Endothelial cell of umbilical vein (primary cell): ENCODE results near the gene SPPL2C. TPM values are rescaled to one million over a fixed set of nuclear protein-coding genes. Genes with fewer than 3 reads are reported as not detected.

Experiments used
- BruUV-seq: library from RNA; stranded (reverse); fragments of 400-500 nt; replicated peaks from 2 replicates; lab custom pipeline; 2021; lab: Mats Ljungman, UMichigan
- CTCF ChIA-PET: fragments of 300-600, 350-600 bp; sonication (Branson Sonifier 250); formaldehyde crosslinking; loops from one replicate; lab custom pipeline; 2021; ENCODE audit warnings: antibody characterized with exemption, inconsistent platforms; lab: Charles Lee
- POLR2A ChIA-PET: fragments of 300-600, 350-600 bp; sonication (Branson Sonifier 250); formaldehyde crosslinking; loops from one replicate; lab custom pipeline; 2021; ENCODE audit warnings: antibody characterized with exemption, inconsistent platforms; lab: Charles Lee
- DNase-seq: peaks from one replicate; pipeline ENCODE4 v3.0.0-alpha.2; 2011; ENCODE audit warnings: low read depth, low spot score
- FAIRE-seq: peaks from 2 replicates; lab custom pipeline; 2011; peaks lifted over from hg19 to GRCh38; lab: Jason Lieb, UNC
- H2AFZ ChIP-seq: 2 replicates; pipeline ENCODE4 v1.6.0; 2012; ENCODE audit warnings: low read depth, low read length, control low read depth, inconsistent platforms
- H3K27ac ChIP-seq: 2 replicates; pipeline ENCODE4 v1.5.1; 2011; ENCODE audit warnings: low read depth, mild to moderate bottlenecking, control low read depth, low read length, moderate library complexity; ENCODE audit not compliant: insufficient read depth
- H3K27me3 ChIP-seq, 2 experiments: 2 replicates each; pipeline versions ENCODE4 v1.6.0 to v1.6.1; 2011; ENCODE audit warnings: low read length in 2 of 2, mixed read lengths in 1 of 2; ENCODE audit not compliant: control insufficient read depth in 2 of 2, insufficient read depth in 2 of 2
- H3K36me3 ChIP-seq, 2 experiments: 2 replicates in 1 of 2; 3 replicates in 1 of 2; pipeline ENCODE4 v1.5.1; 2011; ENCODE audit warnings: low read length in 2 of 2, mild to moderate bottlenecking in 1 of 2, moderate library complexity in 1 of 2; ENCODE audit not compliant: control insufficient read depth in 2 of 2, insufficient read depth in 2 of 2; ENCODE audit errors: extremely low read depth in 1 of 2
- H3K4me1 ChIP-seq: 3 replicates; pipeline ENCODE4 v1.5.1; 2011; ENCODE audit warnings: mild to moderate bottlenecking, low read length; ENCODE audit not compliant: control insufficient read depth, insufficient read depth; ENCODE audit errors: extremely low read depth
- H3K4me2 ChIP-seq: 2 replicates; pipeline ENCODE4 v1.6.1; 2011; ENCODE audit warnings: low read length, control low read depth, mixed read lengths; ENCODE audit not compliant: insufficient read depth
- H3K4me3 ChIP-seq, 3 experiments: fragments of 200-600 bp in 1 of 3; sonication (generic), shearing (Covaris generic) in 1 of 3; replicated peaks in 1 of 3; 2 replicates each; pipeline ENCODE4 v1.5.1; 2011 to 2016; ENCODE audit warnings: control low read depth in 3 of 3, low read length in 3 of 3, mild to moderate bottlenecking in 2 of 3, inconsistent platforms in 1 of 3, low read depth in 1 of 3, moderate library complexity in 1 of 3; ENCODE audit not compliant: insufficient read depth in 1 of 3
- H3K79me2 ChIP-seq: 2 replicates; pipeline ENCODE4 v1.6.0; 2012; ENCODE audit warnings: low read length, inconsistent platforms; ENCODE audit not compliant: control insufficient read depth, insufficient read depth
- H3K9ac ChIP-seq: replicated peaks from 2 replicates; pipeline ENCODE3; 2011; ENCODE audit warnings: low read length, control low read depth; ENCODE audit not compliant: insufficient read depth; ENCODE audit errors: extremely low read depth
- H3K9me1 ChIP-seq: replicated peaks from 3 replicates; pipeline ENCODE4 v1.6.0; 2011; ENCODE audit warnings: mild to moderate bottlenecking, low read length; ENCODE audit not compliant: control insufficient read depth, insufficient read depth; ENCODE audit errors: extremely low read depth
- H3K9me3 ChIP-seq: replicated peaks from 2 replicates; pipeline ENCODE4 v1.5.1; 2012; ENCODE audit warnings: low read length, inconsistent platforms; ENCODE audit not compliant: control insufficient read depth, insufficient read depth
- H4K20me1 ChIP-seq: replicated peaks from 2 replicates; pipeline ENCODE3; 2011; ENCODE audit warnings: mild to moderate bottlenecking, low read length; ENCODE audit not compliant: control insufficient read depth, insufficient read depth; ENCODE audit errors: extremely low read depth
- CTCF ChIP-seq, 2 donors: IDR thresholded peaks; 1 replicate in 1 of 2; 2 replicates in 1 of 2; pipeline ENCODE4 v1.5.1; 2011; ENCODE audit warnings: low read length in 2 of 2, mild to moderate bottlenecking in 2 of 2, moderate library complexity in 2 of 2, control low read depth in 1 of 2, inconsistent platforms in 1 of 2, low read depth in 1 of 2; ENCODE audit not compliant: insufficient read depth in 1 of 2; ENCODE audit errors: extremely low read depth in 1 of 2
- GATA2 ChIP-seq: IDR thresholded peaks from 2 replicates; pipeline ENCODE4 v1.7.0; 2011; ENCODE audit warnings: low read depth, mild to moderate bottlenecking, moderate library complexity, mixed read lengths, low read length; ENCODE audit not compliant: insufficient read length, insufficient read depth
- JUN ChIP-seq: IDR thresholded peaks from 2 replicates; pipeline ENCODE4 v1.6.1; 2011; ENCODE audit warnings: borderline replicate concordance, low read depth; ENCODE audit not compliant: insufficient read length, insufficient read depth
- POLR2A ChIP-seq: IDR thresholded peaks from 2 replicates; pipeline ENCODE4 v1.6.1; 2012; ENCODE audit warnings: low read depth, mild to moderate bottlenecking, control low read depth, low read length
- POLR2AphosphoS5 ChIP-seq: IDR thresholded peaks from 2 replicates; pipeline ENCODE4 v1.6.1; 2012; ENCODE audit warnings: low read depth, mild to moderate bottlenecking, control low read depth, low read length, moderate library complexity; ENCODE audit not compliant: insufficient read depth
- dilution Hi-C: fragments of 300-500 bp; cut with MboI; formaldehyde crosslinking; loops from one replicate; pipeline ENCODE4 v1.15.0; 2019; ENCODE audit warnings: low sequenced_read_pairs; ENCODE audit not compliant: extremely low pct_ligation_motif_present
- intact Hi-C: fragments of 100-400 bp; cut with micrococcal nuclease; formaldehyde crosslinking; loops from one replicate; pipeline ENCODE4 v1.10.0; 2022
- polyA plus RNA-seq, 4 experiments: library from polyadenylated mRNA; depleted of rRNA in 3 of 4; stranded (reverse) in 3 of 4; unstranded in 1 of 4; fragments of >200 nt; gene quantifications; 2 replicates each; pipeline versions ENCODE4 v1.2.1 to v1.2.3, GENCODE V29; 2011 to 2012; ENCODE audit warnings: missing spikeins in 1 of 4
- total RNA-seq: library from RNA; stranded (reverse); gene quantifications from 2 replicates; pipeline ENCODE4 v1.2.3, GENCODE V29; 2021
- TF ChIP-seq, protein P1 (sequence below): IDR thresholded peaks from 2 replicates; pipeline ENCODE4 v1.6.1; 2011; ENCODE audit not compliant: insufficient read depth, insufficient read length

The SPPL2C gene
- total and polyA plus RNA-seq, 2 donors (not counting 3 experiments of a cell fraction or from before 2014, with no cell fraction given) = not detected

DNA sequence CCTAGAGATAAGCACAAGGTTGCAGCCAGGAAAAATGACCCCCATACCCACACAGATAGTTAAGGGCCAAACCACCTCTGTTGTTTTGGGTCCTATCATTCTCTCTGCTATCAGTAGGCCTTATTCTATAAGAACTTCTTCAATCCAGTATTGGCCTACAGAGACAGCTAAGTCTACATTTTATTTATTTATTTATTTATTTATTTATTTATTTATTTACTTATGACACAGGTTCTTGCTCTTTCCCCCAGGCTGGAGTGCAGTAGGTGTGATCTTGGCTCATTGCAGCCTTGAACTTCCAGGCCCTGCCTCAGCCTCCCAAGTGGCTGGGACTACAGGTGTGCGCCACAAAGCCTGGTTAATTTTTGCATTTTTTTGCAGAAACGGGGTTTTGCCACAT, 42.2 kb downstream of the SPPL2C start:
- no peaks in the 10 kb centered on the region for H3K4me1 ChIP-seq
- CTCF ChIA-PET = interaction anchor here (1.0 kb wide), 1 partner anchor 202 kb away, joined by 3 read pairs; no protein-coding TSS in a partner anchor
- BruUV-seq = no TSS peak
- H3K79me2 ChIP-seq = no peaks in the 10 kb centered on the region
- H3K9me3 ChIP-seq = no peaks in the 10 kb centered on the region
- dilution Hi-C loops (no loop called here), intact Hi-C loops (no loop called here)
- no peaks in the 10 kb centered on the region for H3K9me1 ChIP-seq
- no peak overlapping the region for H3K27ac ChIP-seq
- no peak overlapping the region for H2AFZ ChIP-seq
- peaks cover 1 to 2% of the 10 kb centered on the region in 2 experiments for H3K27me3 ChIP-seq
- H3K4me2 ChIP-seq = no peak overlapping the region
- H3K9ac ChIP-seq = no peak overlapping the region
- H3K36me3 ChIP-seq = no peaks in the 10 kb centered on the region
- no peak for FAIRE-seq
- TF ChIP-seq GATA2 (no peak), CTCF (IDR thresholded peaks at IDR 0.05; ENCODE audit: extremely low read depth in 1 of 2, insufficient read depth in 1 of 2, low read depth in 1 of 2, low read length in 2 of 2) (no peak), POLR2AphosphoS5 (no peak), POLR2A (no peak)
- TF ChIP-seq, protein P1, sequence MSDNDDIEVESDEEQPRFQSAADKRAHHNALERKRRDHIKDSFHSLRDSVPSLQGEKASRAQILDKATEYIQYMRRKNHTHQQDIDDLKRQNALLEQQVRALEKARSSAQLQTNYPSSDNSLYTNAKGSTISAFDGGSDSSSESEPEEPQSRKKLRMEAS = no peak
- POLR2A ChIA-PET = no interaction called here
- H4K20me1 ChIP-seq = no peaks in the 10 kb centered on the region
- no peak for DNase-seq
- H3K4me3 ChIP-seq = no peak overlapping the region

GRCh38 chr17:45888392-45888791, 43.7 kb downstream of the SPPL2C start:
- ChIA-PET CTCF (no interaction called here), POLR2A (no interaction called here)
- no peaks in the 10 kb centered on the region for H3K79me2 ChIP-seq
- BruUV-seq = no TSS peak
- no peak overlapping the region for H3K27ac ChIP-seq
- H3K27me3 ChIP-seq = peaks cover 2 to 4% of the 10 kb centered on the region in 2 experiments
- no peaks in the 10 kb centered on the region for H3K4me1 ChIP-seq
- H3K9me3 ChIP-seq = no peaks in the 10 kb centered on the region
- DNase-seq (no peak), FAIRE-seq (no peak)
- H3K4me3 ChIP-seq = no peak overlapping the region
- no peaks in the 10 kb centered on the region for H3K9me1 ChIP-seq
- intact Hi-C loops (no loop called here), dilution Hi-C loops (no loop called here)
- no peaks in the 10 kb centered on the region for H3K36me3 ChIP-seq
- H4K20me1 ChIP-seq = no peaks in the 10 kb centered on the region
- no peak overlapping the region for H2AFZ ChIP-seq
- no peak overlapping the region for H3K9ac ChIP-seq
- no peak for TF ChIP-seq JUN
- no peak overlapping the region for H3K4me2 ChIP-seq
